SJSA1 (cell line): Measurements from ENCODE around the gene TRPV6. TPM values are rescaled to one million over a fixed set of nuclear protein-coding genes. Genes with fewer than 3 reads are reported as not detected.

Experiments used
- DNase-seq, 2 experiments: peaks; one replicate each; pipeline ENCODE4 v3.0.0-alpha.2; 2015 to 2020; ENCODE audit warnings: low spot score in 2 of 2, low read depth in 1 of 2
- H3K27ac ChIP-seq: fragments of 250-450 bp; sonication (Bioruptor Pico); 2 replicates; pipeline ENCODE4 v1.5.1; 2020; ENCODE audit warnings: mild to moderate bottlenecking, moderate library complexity
- H3K27me3 ChIP-seq: fragments of 250-450 bp; sonication (Bioruptor Pico); replicated peaks from 2 replicates; pipeline ENCODE4 v1.5.1; 2020; ENCODE audit warnings: mild to moderate bottlenecking, moderate library complexity
- H3K36me3 ChIP-seq: fragments of 250-450 bp; sonication (Bioruptor Pico); 2 replicates; pipeline ENCODE4 v1.5.1; 2020; ENCODE audit warnings: mild to moderate bottlenecking
- H3K4me1 ChIP-seq: fragments of 250-450 bp; sonication (Bioruptor Pico); replicated peaks from 2 replicates; pipeline ENCODE4 v1.6.1; 2021; ENCODE audit warnings: mild to moderate bottlenecking
- H3K4me3 ChIP-seq: fragments of 250-450 bp; sonication (Bioruptor Pico); 2 replicates; pipeline ENCODE4 v1.5.1; 2020; ENCODE audit warnings: mild to moderate bottlenecking
- H3K9me3 ChIP-seq: fragments of 250-450 bp; sonication (Bioruptor Pico); replicated peaks from 2 replicates; pipeline ENCODE4 v1.5.1; 2020; ENCODE audit warnings: mild to moderate bottlenecking
- total RNA-seq: library from RNA; depleted of rRNA; stranded (reverse); fragments of >200 nt; shearing (Covaris generic); gene quantifications from 2 replicates; pipeline ENCODE4 v1.2.3, GENCODE V29; 2014

The TRPV6 gene
- total RNA-seq, 1 experiment from 2014 or later: not detected

GRCh38 chr7:142898377-142899170 is 13.0 kb upstream of the TRPV6 start:
- Histone ChIP-seq H3K36me3 (no peaks in the 10 kb centered on the region), H3K4me1 (no peaks in the 10 kb centered on the region)
- DNase-seq: no peak

GRCh38 chr7:142897691-142898090 is 12.1 kb upstream of the TRPV6 start:
- no peak overlapping the region for H3K4me3 ChIP-seq
- no peaks in the 10 kb centered on the region for H3K9me3 ChIP-seq
- no peaks in the 10 kb centered on the region for H3K4me1 ChIP-seq
- H3K36me3 ChIP-seq: no peaks in the 10 kb centered on the region
- DNase-seq: no peak
- H3K27ac ChIP-seq: no peak overlapping the region
- H3K27me3 ChIP-seq: peaks cover 8% of the 10 kb centered on the region; the same call in 1 of the 2 replicates

More at GRCh38 chr7:142898377-142899170, 13.0 kb upstream of the TRPV6 start:
- Histone ChIP-seq H3K4me3 (no peak overlapping the region), H3K9me3 (no peaks in the 10 kb centered on the region), H3K27me3 (peaks cover 8% of the 10 kb centered on the region; the same call in 1 of the 2 replicates), H3K27ac (no peak overlapping the region)

GRCh38 chr7:142896741-142897379 is 11.3 kb upstream of the TRPV6 start:
- Histone ChIP-seq H3K27me3 (peaks cover 8% of the 10 kb centered on the region; the same call in 1 of the 2 replicates), H3K27ac (no peak overlapping the region), H3K36me3 (no peaks in the 10 kb centered on the region), H3K4me3 (no peak overlapping the region), H3K9me3 (no peaks in the 10 kb centered on the region), H3K4me1 (no peaks in the 10 kb centered on the region)
- DNase-seq: no peak

- Histone ChIP-seq H3K4me3 (no peak overlapping the region), H3K4me1 (no peaks in the 10 kb centered on the region), H3K27me3 (peaks cover 8% of the 10 kb centered on the region; the same call in 1 of the 2 replicates), H3K36me3 (no peaks in the 10 kb centered on the region), H3K9me3 (no peaks in the 10 kb centered on the region), H3K27ac (no peak overlapping the region)
- DNase-seq: no peak
Observed at GRCh38 chr7:142896151-142896550, 10.6 kb upstream of the TRPV6 start.

GRCh38 chr7:142894985-142895593 is 9.5 kb upstream of the TRPV6 start:
- H3K9me3 ChIP-seq: no peaks in the 10 kb centered on the region
- DNase-seq: peak in 1 of 2 experiments; percentile 8
- H3K27ac ChIP-seq: no peak overlapping the region

GRCh38 chr7:142894112-142894984 is 8.8 kb upstream of the TRPV6 start:
- H3K9me3 ChIP-seq: no peaks in the 10 kb centered on the region
- no peaks in the 10 kb centered on the region for H3K4me1 ChIP-seq
- no peak overlapping the region for H3K4me3 ChIP-seq
- peak in 1 of 2 experiments; percentile 16 for DNase-seq
- peaks cover 8% of the 10 kb centered on the region; the same call in 1 of the 2 replicates for H3K27me3 ChIP-seq
- no peak overlapping the region for H3K27ac ChIP-seq
- H3K36me3 ChIP-seq: no peaks in the 10 kb centered on the region

More at GRCh38 chr7:142894985-142895593, 9.5 kb upstream of the TRPV6 start:
- H3K4me3 ChIP-seq: no peak overlapping the region
- no peaks in the 10 kb centered on the region for H3K36me3 ChIP-seq
- H3K27me3 ChIP-seq: peaks cover 8% of the 10 kb centered on the region; the same call in 1 of the 2 replicates
- no peaks in the 10 kb centered on the region for H3K4me1 ChIP-seq

GRCh38 chr7:142892951-142893350 is 7.4 kb upstream of the TRPV6 start:
- H3K4me3 ChIP-seq: no peak overlapping the region
- H3K36me3 ChIP-seq: no peaks in the 10 kb centered on the region
- no peak overlapping the region for H3K27ac ChIP-seq
- H3K9me3 ChIP-seq: no peaks in the 10 kb centered on the region
- H3K4me1 ChIP-seq: no peaks in the 10 kb centered on the region
- no peak for DNase-seq
- peaks cover 8% of the 10 kb centered on the region; the same call in 1 of the 2 replicates for H3K27me3 ChIP-seq

- H3K9me3 ChIP-seq: no peaks in the 10 kb centered on the region
- H3K27ac ChIP-seq: no peak overlapping the region
- no peak for DNase-seq
- no peaks in the 10 kb centered on the region for H3K4me1 ChIP-seq
- no peaks in the 10 kb centered on the region for H3K36me3 ChIP-seq
- peaks cover 8% of the 10 kb centered on the region; the same call in 1 of the 2 replicates for H3K27me3 ChIP-seq
- no peak overlapping the region for H3K4me3 ChIP-seq
Observed at GRCh38 chr7:142891490-142892082, 6.0 kb upstream of the TRPV6 start.

GRCh38 chr7:142890874-142891485 is 5.4 kb upstream of the TRPV6 start:
- Histone ChIP-seq H3K27ac (no peak overlapping the region), H3K9me3 (no peaks in the 10 kb centered on the region), H3K36me3 (no peaks in the 10 kb centered on the region), H3K4me1 (no peaks in the 10 kb centered on the region), H3K4me3 (no peak overlapping the region), H3K27me3 (peaks cover 8% of the 10 kb centered on the region; the same call in 1 of the 2 replicates)
- DNase-seq: no peak

- no peaks in the 10 kb centered on the region for H3K4me1 ChIP-seq
- no peak overlapping the region for H3K27ac ChIP-seq
- no peaks in the 10 kb centered on the region for H3K36me3 ChIP-seq
- H3K9me3 ChIP-seq: no peaks in the 10 kb centered on the region
- H3K4me3 ChIP-seq: no peak overlapping the region
- no peak for DNase-seq
- no peaks in the 10 kb centered on the region for H3K27me3 ChIP-seq
Observed at GRCh38 chr7:142889816-142890215, 4.3 kb upstream of the TRPV6 start.

- no peaks in the 10 kb centered on the region for H3K4me1 ChIP-seq
- H3K36me3 ChIP-seq: no peaks in the 10 kb centered on the region
- no peak for DNase-seq
- H3K27ac ChIP-seq: no peak overlapping the region
- no peaks in the 10 kb centered on the region for H3K9me3 ChIP-seq
- H3K27me3 ChIP-seq: no peaks in the 10 kb centered on the region
- no peak overlapping the region for H3K4me3 ChIP-seq
Observed at GRCh38 chr7:142887282-142888015, 1.9 kb upstream of the TRPV6 start.

- no peak overlapping the region for H3K4me3 ChIP-seq
- H3K27ac ChIP-seq: no peak overlapping the region
- H3K27me3 ChIP-seq: no peaks in the 10 kb centered on the region
- no peaks in the 10 kb centered on the region for H3K4me1 ChIP-seq
- no peaks in the 10 kb centered on the region for H3K36me3 ChIP-seq
- H3K9me3 ChIP-seq: no peaks in the 10 kb centered on the region
- no peak for DNase-seq
Observed at GRCh38 chr7:142886866-142887265, 1.3 kb upstream of the TRPV6 start.
